Caki2 (cell line): ENCODE data around the gene ARID1B. TPM values are rescaled to one million over a fixed set of nuclear protein-coding genes. Genes with fewer than 3 reads are reported as not detected.

Experiments used
- DNase-seq: peaks from one replicate; pipeline ENCODE4 v3.0.0-alpha.2; 2015; ENCODE audit warnings: low read depth
- in situ Hi-C: cut with HindIII; loops from 2 replicates; pipeline ENCODE4 v1.10.0; 2016; ENCODE audit warnings: low sequenced_read_pairs, low pct_unique_long_range_greater_than_20kb, mixed read lengths
- total RNA-seq: library from RNA; depleted of rRNA; stranded (reverse); fragments of >200 nt; shearing (Covaris generic); gene quantifications from 2 replicates; pipeline ENCODE4 v1.2.3, GENCODE V29; 2014; ENCODE audit warnings: low replicate concordance

The ARID1B gene
- total RNA-seq, 1 experiment from 2014 or later: 6.9 TPM

- no peak for DNase-seq
- in situ Hi-C loops: no loop called here
These were observed 231.4 kb downstream of the ARID1B start for GRCh38 chr6:157008568-157008967.

GRCh38 chr6:157012355-157012754 is 235.2 kb downstream of the ARID1B start:
- in situ Hi-C loops: no loop called here
- no peak for DNase-seq

DNA sequence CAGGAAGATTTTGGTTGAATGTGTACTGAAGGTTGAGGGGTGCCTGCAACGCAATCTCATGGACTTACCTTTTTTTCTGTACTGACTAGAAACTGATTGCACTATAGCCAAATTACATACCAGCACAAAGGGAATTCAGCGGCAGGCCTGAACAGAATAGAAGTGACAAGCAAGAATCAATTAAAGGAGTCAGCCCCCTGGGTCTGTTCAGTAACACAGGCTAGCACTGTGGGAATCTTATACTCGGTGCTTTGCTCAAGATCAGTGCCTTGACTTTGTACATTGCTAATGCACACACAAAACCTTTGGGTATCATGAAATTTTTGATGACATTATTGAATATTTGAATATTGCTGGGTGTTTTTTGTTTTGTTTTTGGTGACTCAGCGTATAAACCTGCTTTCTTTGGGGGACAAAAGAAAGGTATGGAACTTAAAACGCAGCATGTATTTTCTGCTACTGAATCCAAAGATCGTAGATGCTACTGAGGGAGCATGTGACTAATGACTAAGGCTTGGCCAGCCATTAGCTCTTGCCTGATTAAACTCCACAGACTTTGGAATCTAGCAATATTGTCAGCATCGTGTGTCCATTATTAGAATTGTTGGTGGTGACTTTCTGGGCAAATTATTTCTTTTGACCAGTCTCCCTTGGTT is 236.6 kb downstream of the ARID1B start:
- no peak for DNase-seq
- in situ Hi-C loops: no loop called here

DNA sequence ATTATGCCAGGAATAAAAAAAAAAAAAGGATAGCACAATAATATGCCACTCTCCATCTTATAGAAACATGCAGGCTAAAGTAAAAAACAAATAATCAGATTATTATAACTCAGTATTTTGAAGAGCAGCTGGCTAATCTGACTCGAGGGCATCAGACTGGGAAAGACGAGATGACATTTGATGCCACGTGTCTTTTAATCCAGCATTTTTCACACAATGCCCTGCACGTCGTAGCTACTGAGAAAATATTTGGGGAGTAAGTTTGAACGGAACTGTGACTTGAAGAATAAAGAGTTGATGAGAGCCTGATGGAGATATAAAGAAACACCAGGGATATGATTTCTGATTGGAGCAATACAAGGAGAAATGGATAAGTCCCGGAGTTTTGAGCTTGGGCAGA is 237.7 kb downstream of the ARID1B start:
- no peak for DNase-seq
- in situ Hi-C loops: no loop called here

DNA sequence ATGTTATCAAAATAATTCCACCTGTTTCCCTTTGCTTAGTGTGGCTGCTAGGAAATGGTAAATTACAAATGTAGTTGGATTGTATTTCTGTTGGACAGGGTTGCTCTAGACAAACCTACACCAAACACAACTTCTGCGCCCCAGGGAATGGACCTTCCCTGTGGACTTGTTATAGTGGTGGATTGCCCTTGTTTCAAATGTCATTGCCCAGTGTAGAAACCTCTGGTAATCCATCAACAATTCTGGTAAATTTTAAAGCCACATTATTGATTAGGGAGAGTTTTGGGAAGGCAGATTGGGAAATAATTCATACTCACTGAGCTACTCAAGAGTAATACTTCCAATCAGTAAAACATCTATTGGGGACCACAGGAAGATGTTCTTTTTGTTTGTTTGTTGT is 239.8 kb downstream of the ARID1B start:
- in situ Hi-C loops: no loop called here
- no peak for DNase-seq

DNA sequence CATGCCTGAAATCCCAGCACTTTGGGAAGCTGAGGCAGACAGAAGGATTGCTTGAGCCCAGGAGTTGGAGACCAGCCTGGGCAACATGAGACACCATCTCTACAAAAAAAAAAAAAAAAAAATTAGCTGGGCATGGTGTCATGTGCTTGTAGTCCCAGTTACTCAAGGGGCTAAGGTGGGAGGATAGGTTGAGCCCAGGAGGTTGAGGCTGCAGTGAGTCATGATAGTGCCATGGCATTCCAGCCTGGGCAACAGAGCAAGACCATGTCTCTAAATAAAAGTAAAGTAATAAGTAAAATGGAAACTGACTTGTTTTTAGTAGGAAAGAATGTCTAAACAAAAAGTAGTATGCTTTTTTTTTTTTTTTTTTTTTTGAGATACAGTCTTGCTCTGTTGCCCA is 240.7 kb downstream of the ARID1B start:
- in situ Hi-C loops: no loop called here

DNA sequence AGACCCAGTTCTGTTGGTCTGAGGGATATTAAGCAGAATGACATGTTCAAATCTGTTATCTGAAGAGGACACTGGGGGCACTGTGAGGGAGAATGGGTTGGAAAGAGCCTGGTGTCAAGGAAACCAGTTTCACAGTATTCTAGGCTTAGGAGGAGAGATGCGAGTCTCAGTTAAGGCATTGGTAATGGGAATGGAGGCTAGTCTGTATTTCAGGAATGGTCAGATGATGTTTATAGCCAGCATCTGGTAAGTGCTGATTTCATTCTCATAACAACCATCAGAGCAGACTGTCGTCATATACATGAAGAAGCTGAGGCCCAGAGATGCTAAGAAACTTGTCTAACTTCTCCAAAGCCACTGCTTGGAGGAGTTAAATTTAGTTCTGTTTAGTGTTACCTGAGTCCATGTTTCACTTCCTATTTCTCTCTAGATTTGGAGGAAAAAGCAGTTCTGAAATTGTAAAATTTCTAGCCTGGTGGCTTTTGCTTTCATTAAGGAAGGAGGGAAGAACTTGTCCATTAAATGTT is 242.0 kb downstream of the ARID1B start:
- no peak for DNase-seq
- in situ Hi-C loops: no loop called here

More for the DNA sequence above, 240.7 kb downstream of the ARID1B start:
- peak; percentile 77 for DNase-seq

DNA sequence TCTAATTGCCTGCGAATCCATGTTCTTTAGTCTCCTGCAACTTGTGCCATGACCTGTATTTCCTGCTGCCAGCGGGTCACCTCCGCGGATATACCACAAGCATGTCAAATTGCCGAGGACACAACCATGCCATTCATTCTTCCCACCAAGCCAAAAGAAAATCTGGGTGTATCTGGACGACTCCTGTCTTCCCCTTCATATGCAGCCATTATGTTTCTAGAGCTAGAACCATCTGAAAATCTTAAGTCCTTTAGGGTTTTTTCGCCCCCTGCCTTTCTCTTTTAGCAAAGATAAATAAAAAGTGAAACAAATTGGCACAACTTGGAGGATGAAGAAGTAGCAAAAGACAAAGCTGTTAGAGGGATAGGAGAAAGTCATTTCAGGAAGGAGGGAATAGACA is 242.6 kb downstream of the ARID1B start:
- in situ Hi-C loops: no loop called here
- DNase-seq: no peak

DNA sequence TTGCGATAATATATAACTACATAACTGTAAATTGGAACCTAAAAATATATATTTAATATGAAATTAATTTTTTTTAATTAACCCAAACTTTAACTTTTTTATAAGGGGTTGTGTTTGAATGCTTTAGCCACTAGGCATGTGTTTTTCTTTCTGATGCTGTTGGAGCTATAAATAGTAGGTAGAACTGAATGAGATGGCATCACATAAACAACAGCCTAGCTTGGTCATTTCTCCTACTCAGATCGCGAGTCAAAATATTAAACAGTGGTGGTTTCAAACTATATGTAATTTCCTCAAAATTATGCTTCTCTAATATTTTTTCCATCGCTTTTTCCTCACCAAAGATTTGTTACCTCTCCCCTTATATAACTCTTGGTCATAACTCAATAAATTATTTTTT is 243.2 kb downstream of the ARID1B start:
- peak; percentile 22 for DNase-seq
- in situ Hi-C loops: no loop called here

GRCh38 chr6:157020881-157021343 is 243.7 kb downstream of the ARID1B start:
- in situ Hi-C loops: no loop called here
- no peak for DNase-seq

- in situ Hi-C loops: no loop called here
- DNase-seq: peak; percentile 85
These were observed 244.3 kb downstream of the ARID1B start for GRCh38 chr6:157021344-157021992.

DNA sequence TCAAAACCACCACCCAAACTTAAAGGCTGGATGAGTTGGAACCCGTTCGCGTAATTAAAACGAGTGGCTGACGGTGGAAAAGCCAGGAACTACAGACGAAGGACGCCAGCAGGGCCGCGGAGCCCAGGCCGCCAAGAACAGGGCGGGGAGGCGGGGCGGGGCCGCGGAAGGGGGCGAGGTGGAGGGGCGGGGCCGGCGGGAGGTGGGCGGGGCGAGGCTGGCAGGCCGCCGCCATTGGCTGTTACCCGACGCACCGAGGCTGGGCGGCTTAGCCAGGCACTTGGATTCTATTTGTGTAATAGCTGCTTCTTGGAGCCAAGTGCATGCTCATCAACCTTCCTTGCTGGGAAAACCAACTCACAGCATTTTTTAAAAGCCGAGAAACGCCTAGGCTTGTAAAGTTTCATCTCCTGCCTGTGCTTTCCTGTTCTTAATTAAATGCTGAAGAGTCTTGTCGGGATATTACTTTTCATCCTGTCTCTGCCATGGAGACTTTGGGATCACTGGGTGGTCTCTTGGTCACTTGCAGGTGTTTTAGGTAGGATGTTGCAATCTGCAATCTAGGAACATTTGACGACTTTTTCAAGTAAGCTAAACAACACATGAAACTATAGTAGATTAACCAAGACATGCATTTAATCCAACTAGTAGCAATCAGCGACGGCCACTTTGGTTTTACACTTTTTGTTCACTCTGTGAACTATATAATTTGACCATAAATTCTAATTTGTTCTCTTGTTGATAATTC is 245.0 kb downstream of the ARID1B start:
- DNase-seq: no peak
- in situ Hi-C loops: no loop called here

DNA sequence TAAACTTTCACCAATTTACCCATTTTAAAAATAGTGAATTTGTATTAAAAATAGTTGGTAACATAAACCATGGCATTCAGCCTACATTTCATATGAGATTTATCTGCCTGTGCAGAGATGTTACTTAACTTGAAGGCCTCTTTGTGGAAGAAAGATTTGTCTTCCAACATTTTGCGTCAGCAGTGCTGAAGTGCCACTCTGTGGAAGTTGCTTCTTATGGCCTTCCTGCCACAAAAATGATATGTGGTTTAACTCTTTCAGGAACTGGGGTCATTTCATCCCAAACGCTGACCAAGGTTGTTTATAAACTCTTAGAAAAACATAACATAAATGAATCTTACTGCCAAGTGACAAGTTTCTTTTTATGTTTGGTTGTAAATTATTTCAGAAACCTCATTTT is 246.8 kb downstream of the ARID1B start:
- DNase-seq: no peak
- in situ Hi-C loops: no loop called here

GRCh38 chr6:157024745-157025144 is 247.6 kb downstream of the ARID1B start:
- in situ Hi-C loops: no loop called here
- DNase-seq: no peak

DNA sequence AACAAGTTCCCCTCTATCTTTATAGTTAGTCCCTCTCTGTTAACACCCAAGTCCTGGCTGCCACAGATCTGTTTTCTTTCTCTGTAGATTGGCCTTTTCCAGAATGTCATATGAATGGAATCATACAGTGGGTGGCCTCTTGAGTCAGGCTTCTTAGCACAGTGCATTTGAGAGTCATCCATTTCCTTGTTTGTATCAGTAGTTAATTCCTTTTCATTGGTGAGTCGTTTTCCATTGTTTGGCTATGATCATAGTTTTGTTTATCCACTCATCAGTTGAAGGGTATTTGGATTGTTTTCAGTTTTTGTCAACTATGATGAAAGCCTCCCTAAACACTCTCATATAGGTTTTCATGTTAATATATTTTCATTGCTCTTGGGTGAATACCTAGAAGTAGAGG is 248.3 kb downstream of the ARID1B start:
- in situ Hi-C loops: no loop called here

GRCh38 chr6:157029980-157030690 is 253.0 kb downstream of the ARID1B start:
- in situ Hi-C loops: no loop called here
- no peak for DNase-seq

More for the DNA sequence above, 248.3 kb downstream of the ARID1B start:
- DNase-seq: no peak

GRCh38 chr6:157030755-157031154 is 253.6 kb downstream of the ARID1B start:
- no peak for DNase-seq
- in situ Hi-C loops: no loop called here

DNA sequence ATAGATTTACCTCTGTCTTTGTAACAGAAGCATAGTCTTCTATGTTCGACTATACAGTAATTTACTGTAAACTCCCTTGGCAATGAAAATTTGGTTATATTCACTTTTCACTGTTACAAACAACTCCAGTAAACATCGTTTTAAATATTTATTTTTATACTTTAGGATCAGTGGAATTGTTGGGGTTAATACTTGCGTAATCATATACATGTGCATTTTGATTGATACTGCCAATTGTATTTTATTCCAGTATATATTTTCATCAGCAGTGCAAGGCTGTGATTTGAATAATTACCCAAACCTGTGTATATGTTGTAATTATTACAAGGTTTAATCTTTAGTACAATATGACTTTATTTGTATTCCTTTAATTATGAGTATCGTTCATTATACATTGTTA is 255.7 kb downstream of the ARID1B start:
- in situ Hi-C loops: no loop called here
- DNase-seq: no peak
